GM20000 (cell line): ENCODE measurements around the gene SASH1.

Experiments used
- DNase-seq: peaks from one replicate; pipeline ENCODE4 v3.0.0; 2012; ENCODE audit warnings: low spot score
- CTCF ChIP-seq: IDR thresholded peaks from 2 replicates; pipeline ENCODE4 v1.5.1; 2012; ENCODE audit warnings: mild to moderate bottlenecking, control low read depth; ENCODE audit errors: extremely low read depth, missing control alignments

SASH1 gene

GRCh38 chr6:148470156-148470555 is 127.5 kb downstream of the SASH1 start:
- TF ChIP-seq CTCF, result no peak
- DNase-seq, result no peak

DNA sequence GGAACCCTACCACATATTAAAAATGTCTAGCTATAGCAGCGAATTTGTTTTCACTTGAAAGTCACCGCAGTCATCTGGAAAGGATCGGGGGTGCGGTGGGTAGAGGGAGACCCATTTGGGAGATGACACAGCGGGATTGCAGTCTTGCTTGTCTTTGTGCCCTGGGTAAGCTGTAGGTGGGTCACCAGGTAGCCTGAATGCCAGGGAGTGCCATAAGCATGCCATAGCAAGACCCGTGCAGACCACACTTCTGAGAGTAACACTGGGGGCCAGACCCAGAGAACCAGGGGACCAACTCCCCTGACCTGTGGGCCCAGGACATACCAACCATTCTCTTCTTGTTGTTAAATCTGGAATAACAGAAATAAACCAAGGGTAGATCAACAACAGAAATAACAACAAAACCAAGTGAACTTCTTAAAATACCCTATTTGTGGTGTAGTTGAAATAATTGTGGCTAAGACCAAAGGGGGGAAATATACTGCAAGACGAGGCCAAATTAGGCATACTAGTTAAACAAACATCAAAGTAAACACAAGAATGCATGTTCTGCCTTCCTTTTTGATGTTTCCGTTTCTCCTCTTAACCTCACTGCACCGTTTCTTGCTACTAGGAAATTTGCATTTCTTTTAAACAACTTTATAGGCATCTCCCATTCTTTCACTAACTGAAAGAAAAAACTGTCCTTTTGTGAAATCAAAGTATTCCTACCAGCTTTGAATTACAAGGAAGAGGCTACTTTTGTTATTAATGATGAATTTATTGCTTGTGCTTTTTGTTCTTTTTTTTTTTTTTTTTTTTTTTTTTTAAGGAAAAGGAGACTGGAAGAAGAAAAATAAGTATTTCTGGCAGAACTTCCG is 128.2 kb downstream of the SASH1 start:
- no peak for TF ChIP-seq CTCF

DNA sequence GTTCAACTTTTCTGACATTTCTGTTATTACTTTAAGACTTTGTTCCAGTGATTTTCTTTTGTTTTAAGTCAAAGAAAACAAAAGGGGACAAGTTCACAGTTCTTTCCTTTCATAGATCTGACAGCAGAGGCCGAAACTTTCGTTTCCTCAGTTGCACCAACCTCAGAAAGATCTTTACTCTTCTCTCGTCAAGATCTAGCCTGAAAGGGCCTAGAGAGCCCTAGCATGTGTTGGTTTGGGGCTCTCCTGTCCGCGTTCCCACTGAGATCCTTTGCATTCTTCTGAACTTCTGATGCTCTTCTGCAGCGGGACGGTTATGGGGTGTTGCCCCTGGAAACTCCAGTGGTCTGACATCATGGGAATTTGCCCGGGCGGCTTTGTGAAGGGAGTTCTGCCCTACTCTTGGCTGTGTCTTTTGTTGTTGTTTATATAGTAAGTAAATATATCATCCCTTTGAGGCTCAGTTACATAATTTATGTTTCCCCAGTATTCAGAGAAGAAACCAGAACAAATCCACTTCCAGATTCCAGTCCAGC is 129.1 kb downstream of the SASH1 start:
- DNase-seq, result no peak
- no peak for TF ChIP-seq CTCF

More for the DNA sequence above, 128.2 kb downstream of the SASH1 start:
- DNase-seq, result no peak

DNA sequence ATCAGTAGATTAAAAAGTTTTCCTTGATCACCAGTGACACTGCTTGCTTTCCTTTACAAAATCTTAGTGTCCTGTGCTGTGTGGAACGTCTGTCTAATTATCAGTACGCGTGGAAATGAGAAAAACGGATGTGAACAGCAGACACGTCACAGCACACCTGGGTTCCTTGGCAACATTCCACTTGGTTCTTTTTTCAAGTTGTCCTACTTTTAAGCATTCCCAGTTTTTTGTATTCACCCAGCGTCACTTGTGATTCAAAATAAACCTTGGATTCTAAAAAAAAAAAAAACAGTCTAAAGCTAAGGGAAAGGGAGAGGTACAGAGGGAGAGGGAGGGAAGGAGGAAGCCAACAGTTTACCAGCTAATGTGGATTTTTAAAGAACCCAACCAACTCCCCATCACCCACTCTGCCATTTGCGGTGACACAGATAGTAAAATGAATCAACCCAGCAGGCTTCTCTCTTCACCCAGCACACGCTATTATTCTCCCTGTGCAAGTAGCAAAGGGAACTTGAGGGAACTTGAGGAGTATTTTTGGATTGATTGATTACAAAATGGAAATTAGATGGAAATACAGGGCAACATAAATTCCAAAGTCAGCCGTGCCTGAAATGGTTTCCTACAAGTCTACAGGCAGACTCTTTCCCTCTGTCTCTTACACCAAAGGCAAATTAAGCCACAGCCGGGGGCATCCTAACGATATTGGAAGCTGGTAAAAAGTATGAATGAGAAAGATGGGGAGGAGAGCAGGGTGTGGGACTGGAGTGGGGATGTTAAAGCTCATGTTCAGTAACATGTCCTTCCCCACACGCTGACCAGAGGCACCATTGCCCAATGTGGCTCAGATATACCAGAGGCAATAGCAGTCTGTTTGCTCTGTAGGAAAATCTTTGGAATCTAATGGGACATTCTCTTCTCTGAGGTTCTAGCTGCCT is 129.8 kb downstream of the SASH1 start:
- TF ChIP-seq CTCF, result no peak
- no peak for DNase-seq

- TF ChIP-seq CTCF, result no peak
- DNase-seq, result no peak
These were observed 136.9 kb downstream of the SASH1 start for GRCh38 chr6:148479497-148479896.

GRCh38 chr6:148487461-148487860 is 144.8 kb downstream of the SASH1 start:
- TF ChIP-seq CTCF, result no peak
- no peak for DNase-seq

- no peak for DNase-seq
- no peak for TF ChIP-seq CTCF
These were observed 149.1 kb downstream of the SASH1 start for GRCh38 chr6:148491638-148492251.
